Stimulated activated CD4-positive, alpha-beta T cell treated with anti-CD3 and anti-CD28 coated beads, Interleukin-4, amount 100 ng/mL, for 1 hour (primary cell): ENCODE data around the gene TUBB4B.

Experiments used
- DNase-seq: peaks from one replicate; pipeline ENCODE4 v3.0.0-alpha.2; 2020

Gene TUBB4B

DNA sequence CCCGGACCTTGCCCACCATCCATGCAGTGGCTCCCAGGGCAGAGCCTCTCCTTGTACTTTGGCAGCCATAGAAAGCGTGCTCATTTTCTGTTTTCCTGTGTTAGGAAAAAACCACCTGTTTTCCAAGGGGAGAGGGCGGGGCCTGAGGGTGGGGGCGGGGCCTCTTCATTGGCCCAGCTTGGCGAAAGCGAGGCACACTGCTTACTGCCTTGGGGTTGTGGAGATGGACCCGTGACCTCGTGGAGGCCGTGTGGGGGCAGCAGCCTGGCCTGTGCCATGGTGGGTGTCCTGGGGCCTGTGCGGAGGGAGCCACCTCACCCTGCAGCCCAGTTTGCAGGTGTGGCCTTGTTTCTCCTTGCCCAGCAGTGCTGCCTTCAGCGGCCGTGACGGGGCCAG is 32.0 kb downstream of the TUBB4B start:
- no peak for DNase-seq

- DNase-seq, result no peak
These were observed 32.7 kb downstream of the TUBB4B start for GRCh38 chr9:137273611-137274320.

DNA sequence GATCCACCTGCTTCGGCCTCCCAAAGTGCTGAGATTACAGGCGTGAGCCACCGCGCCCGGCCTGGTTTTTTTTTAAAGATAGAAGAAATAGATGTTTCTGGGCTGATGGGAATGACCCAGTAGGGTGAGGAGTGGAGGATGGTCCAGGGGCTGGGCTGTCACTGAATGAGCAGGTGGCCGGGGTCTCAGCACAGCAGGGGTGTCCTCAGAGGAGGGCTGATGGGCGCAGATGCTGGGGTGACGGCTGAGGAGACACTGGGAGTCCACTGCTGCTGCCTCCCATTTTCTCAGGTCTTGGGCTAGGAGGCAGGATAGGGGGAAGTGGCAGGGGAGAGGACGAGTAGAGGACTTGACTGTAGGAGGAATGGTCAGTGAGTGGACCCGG is 34.1 kb downstream of the TUBB4B start:
- DNase-seq, result no peak

- DNase-seq, result no peak
These were observed 34.7 kb downstream of the TUBB4B start for GRCh38 chr9:137275588-137276472.

DNA sequence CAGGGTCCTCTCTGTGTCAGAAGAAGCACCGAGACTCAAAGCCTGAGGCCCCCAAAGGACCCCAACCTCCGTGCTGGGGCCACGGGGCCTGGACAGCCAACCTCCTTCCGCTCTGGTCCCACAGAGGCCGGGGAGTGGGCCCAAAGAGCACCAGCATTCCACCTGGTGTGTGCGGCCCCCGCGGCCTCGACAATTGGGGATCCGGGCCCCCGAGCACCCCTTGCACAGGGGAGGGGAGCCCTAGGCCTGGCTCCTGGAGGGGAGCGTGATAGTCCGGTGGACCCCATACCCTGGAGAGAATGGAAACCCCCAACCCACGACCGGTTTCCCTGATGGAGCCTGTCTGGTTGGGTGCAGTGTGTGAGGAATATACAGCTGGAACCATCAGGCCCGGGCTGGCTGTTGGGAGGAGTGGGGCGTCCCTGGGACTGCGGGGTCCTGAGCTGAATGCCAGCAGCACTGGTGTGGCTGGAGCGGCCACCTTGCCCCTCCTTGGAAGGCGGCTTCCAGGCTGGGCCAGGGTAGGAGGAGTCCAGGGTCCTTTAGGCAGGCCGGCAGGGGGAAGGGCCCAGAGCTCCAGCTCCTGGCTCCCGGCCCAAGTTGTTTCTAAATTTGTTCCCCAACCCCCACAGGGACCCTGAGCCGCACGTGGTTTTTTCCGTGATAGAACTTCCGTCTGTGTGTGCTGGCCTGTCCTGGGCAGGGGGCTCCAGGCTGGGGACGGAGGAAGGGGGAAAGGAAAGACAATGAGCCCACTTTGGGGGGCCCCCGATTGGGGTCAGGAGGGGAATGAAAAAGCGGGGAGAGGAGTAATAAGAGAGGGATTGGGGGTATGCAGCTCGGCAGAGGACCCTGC is 35.6 kb downstream of the TUBB4B start:
- DNase-seq, result no peak

DNA sequence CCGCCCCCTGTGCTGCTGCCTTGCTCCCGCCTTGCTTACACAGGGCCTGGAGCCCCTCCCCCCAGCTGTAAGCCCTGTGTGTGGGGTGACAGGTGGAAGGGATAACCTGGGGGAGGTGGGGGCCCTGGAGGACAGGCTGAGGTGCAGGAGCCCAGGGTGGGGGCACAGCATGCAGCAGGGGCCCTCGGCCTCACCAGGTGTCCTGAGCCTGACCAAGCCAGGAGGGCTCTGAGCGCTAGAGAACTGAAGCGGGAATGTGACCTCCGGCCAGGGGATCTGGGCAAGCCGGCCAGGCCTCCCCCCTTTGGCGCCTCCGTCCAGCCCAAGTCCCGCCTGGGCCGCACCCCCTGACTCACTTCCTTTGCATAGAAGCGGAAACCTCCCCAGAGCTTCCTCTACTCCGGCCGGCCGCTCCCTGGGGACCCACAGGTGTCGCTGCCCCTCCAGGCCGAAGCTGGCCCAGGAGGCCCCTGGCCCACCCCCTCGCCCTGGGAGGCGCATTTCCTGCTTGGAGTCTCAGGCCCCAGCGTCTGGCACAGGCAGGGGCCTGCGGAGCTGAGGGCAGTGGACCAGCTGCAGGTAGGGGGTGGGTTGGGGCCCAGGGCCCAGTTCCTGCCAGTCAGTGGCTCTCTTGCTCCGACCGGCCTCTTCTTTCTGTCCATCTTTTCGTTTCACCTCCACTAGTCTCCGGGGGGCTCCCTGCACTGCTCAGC is 36.4 kb downstream of the TUBB4B start, which contains the start of gene TOR4A:
TSS of gene TOR4A (plus strand) at position 398 of the 713 bp plus-strand sequence. CDS start 964 bp downstream, outside the sequence.
- no peak for DNase-seq

- DNase-seq, result no peak
These were observed 37.1 kb downstream of the TUBB4B start for GRCh38 chr9:137278061-137278701.

DNA sequence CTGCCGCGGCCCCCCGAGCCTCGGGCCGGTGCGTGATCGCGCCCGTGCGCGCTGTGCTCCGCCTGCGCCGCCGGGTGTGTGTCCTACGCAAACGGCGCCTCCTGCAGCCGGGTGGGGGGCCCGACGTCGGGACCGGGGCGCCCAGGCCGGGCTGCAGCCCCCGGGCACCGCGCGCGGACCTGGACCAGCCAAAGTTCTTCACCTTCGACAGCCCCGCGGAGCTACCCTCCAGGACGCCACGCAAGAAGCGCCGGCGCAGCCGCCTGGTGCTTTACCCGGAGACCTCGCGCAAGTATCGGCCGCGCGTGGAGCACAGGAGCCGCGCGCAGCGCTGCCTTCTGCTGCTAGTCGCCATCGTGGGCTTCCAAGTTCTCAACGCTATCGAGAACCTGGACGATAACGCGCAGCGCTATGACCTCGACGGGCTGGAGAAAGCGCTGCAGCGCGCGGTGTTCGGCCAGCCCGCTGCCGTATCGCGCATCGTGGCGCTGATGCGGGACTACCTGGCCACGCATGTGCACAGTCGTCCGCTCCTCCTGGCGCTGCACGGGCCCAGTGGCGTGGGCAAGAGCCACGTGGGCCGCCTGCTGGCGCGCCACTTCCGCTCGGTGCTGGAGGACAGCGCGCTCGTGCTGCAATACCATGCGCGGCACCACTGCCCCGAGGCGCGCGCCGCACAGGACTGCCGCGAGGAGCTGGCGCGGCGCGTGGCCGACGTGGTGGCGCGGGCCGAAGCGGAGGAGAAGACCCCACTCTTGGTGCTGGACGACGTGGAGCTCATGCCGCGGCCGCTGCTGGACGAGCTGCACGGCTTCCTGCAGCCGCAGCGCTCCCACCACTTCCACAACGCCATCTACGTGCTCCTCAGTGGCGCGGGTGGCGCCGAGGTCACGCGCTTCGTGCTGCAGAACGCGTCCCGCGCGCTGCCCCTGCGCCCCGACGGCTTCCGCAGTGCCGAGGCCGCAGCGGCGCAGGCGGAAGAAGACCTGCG is 37.9 kb downstream of the TUBB4B start:
- DNase-seq, result no peak

GRCh38 chr9:137279741-137280473 is 38.8 kb downstream of the TUBB4B start:
- DNase-seq, result no peak

GRCh38 chr9:137280474-137281344 is 39.6 kb downstream of the TUBB4B start:
- DNase-seq, result no peak

GRCh38 chr9:137281345-137282116 is 40.4 kb downstream of the TUBB4B start:
- DNase-seq, result no peak

DNA sequence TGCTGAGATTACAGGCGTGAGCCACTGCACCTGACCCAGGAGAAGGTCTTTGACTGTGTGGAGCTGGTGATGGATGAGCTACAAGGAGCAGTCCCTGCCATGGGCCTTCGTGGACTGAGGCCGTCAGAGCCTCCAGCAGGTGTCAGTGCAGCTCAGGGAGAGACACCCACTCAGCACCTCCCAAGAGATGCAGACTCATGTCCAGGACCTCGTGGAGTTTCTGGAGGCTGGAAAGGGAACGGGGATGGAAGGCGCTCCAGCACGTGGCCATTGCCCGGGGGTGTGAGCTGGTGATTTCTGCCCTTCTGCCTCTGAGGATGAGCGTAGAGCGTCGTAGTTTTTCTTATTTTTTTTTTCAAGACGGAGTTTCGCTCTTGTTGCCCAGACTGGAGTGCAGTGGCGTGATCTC is 45.9 kb downstream of the TUBB4B start:
- no peak for DNase-seq

GRCh38 chr9:137293094-137293481 is 52.0 kb downstream of the TUBB4B start:
- DNase-seq, result no peak
